ENCODE data around the gene BACE2. TPM values are rescaled to one million over a fixed set of nuclear protein-coding genes. Genes with fewer than 3 reads are reported as not detected.

The BACE2 gene
- total and polyA plus RNA-seq, 2 of the 4 experiments (the other 2 are of a cell fraction) = 17.0 to 35.5 TPM

DNA sequence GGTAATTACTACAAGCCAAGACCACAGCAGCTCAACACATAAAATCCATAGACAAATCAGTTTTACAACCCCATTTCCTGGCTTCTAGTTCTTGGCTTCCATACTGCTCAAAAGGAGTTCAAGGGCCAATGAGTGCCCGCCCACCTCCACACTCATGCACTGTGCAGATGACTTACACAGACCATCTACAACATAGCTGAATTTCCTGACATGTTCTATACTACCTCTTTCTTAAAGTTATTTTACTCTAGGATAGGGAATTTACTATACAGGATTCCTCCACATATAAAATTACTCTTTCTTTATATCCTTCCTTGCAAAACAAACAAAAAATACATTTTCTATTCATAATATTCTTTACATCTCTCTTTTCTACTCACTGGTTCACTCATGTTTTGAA is 14.6 kb downstream of the BACE2 start:
- Histone ChIP-seq H3K23ac (ENCODE audit: low read depth, low read length) (no peak overlapping the region), H4K5ac (ENCODE audit: low read depth, low read length) (no peak overlapping the region), H2BK5ac (ENCODE audit: low read depth, low read length, poor library complexity, severe bottlenecking) (no peak overlapping the region), H3K4me2 (ENCODE audit: low read depth, low read length) (no peak overlapping the region), H3K18ac (ENCODE audit: low read depth, low read length) (no peak overlapping the region), H3K79me1 (ENCODE audit: low read depth in 1 of 2, low read length in 2 of 2) (no peaks in the 10 kb centered on the region), H2BK15ac (ENCODE audit: low read depth, low read length) (no peak overlapping the region), H3K27ac (ENCODE audit: insufficient read depth, low read length) (no peak overlapping the region), H4K8ac (ENCODE audit: low read depth in 2 of 2, low read length in 2 of 2) (no peak overlapping the region), H2AK9ac (replicated peaks; ENCODE audit: low read depth, low read length, poor library complexity) (no peak overlapping the region), H3K4me3 (ENCODE audit: insufficient read depth, low read depth, low read length) (no peak overlapping the region), H3K9me1 (ENCODE audit: insufficient read depth, low read length) (no peaks in the 10 kb centered on the region), H3K9ac (ENCODE audit: low read depth, low read length) (no peak overlapping the region), H3K9me3 (ENCODE audit: control insufficient read depth, insufficient read depth, low read length) (no peaks in the 10 kb centered on the region), H3K4ac (ENCODE audit: low read depth, low read length) (no peak overlapping the region), H2BK120ac (ENCODE audit: low read depth, low read length) (no peak overlapping the region), H2BK20ac (ENCODE audit: low read depth, low read length) (no peak overlapping the region), H3K4me1 (ENCODE audit: control insufficient read depth, insufficient read depth, low read length) (peaks cover 5% of the 10 kb centered on the region), H3K36me3 (ENCODE audit: control insufficient read depth, insufficient read depth, low read length) (no peaks in the 10 kb centered on the region), H3K14ac (replicated peaks; ENCODE audit: low read depth, low read length) (no peak overlapping the region), H3K56ac (ENCODE audit: extremely low read depth, insufficient read depth, low read length) (no peak overlapping the region), H4K20me1 (ENCODE audit: insufficient read depth, low read length) (no peaks in the 10 kb centered on the region), H2AK5ac (ENCODE audit: low read depth, low read length) (no peak overlapping the region), H3K27me3 (ENCODE audit: control insufficient read depth, insufficient read depth, low read length) (no peaks in the 10 kb centered on the region), H2AFZ (replicated peaks; ENCODE audit: low read length, poor library complexity) (no peak overlapping the region), H4K91ac (ENCODE audit: insufficient read depth, low read depth, low read length) (no peak overlapping the region)
- POLR2A ChIA-PET (ENCODE audit: unreplicated experiment) = no interaction called here
- DNase-seq = no peak
- no peak for TF ChIP-seq NFE2L2 (IDR thresholded peaks at IDR 0.05; ENCODE audit: low read depth, low read length)
- TF ChIP-seq CTCF (conservative IDR thresholded peaks at IDR 0.05; ENCODE audit: low read depth, low read length) = no peak
- no peak for TF ChIP-seq RFX5 (IDR thresholded peaks at IDR 0.05; ENCODE audit: low read depth, low read length)
- TF ChIP-seq USF2 (IDR thresholded peaks at IDR 0.05; ENCODE audit: low read depth, low read length) = no peak
- no peak for TF ChIP-seq MAZ (IDR thresholded peaks at IDR 0.05; ENCODE audit: borderline replicate concordance, low read depth, low read length)
- TF ChIP-seq BHLHE40 (IDR thresholded peaks at IDR 0.05; ENCODE audit: low read depth, low read length) = no peak
- no peak for TF ChIP-seq SMC3 (IDR thresholded peaks at IDR 0.05; ENCODE audit: low read depth, low read length)
- TF ChIP-seq CEBPB (IDR thresholded peaks at IDR 0.05; ENCODE audit: low read depth, low read length) = no peak
- TF ChIP-seq ELK1 (IDR thresholded peaks at IDR 0.05; ENCODE audit: borderline replicate concordance, low read depth, low read length) = no peak
- TF ChIP-seq POLR2A (IDR thresholded peaks at IDR 0.05; ENCODE audit: low read depth, low read length) = no peak
- TF ChIP-seq MAFK (IDR thresholded peaks at IDR 0.05; ENCODE audit: low read depth, low read length) = no peak
- no peak for TF ChIP-seq MXI1 (IDR thresholded peaks at IDR 0.05; ENCODE audit: borderline replicate concordance, low read depth, low read length)
- no peak for TF ChIP-seq RCOR1 (IDR thresholded peaks at IDR 0.05; ENCODE audit: insufficient replicate concordance, low read length)
- no CpG with 5 or more reads among the region's 1 CpG for WGBS, 2 experiments (ENCODE audit: extremely low coverage in 2 of 2, insufficient read length in 1 of 2)
- in situ Hi-C loops (cut with MboI; ENCODE audit: low sequenced_read_pairs) = no loop called here
- ATAC-seq (ENCODE audit: low read depth) = no peak
- CTCF ChIA-PET = no interaction called here
- BruUV-seq (replicated peaks) = no TSS peak
- intact Hi-C loops (cut with micrococcal nuclease) = no loop called here
- dilution Hi-C loops (cut with HindIII; ENCODE audit: low sequenced_read_pairs, unreplicated experiment) = no loop called here

Measured in IMR-90 (cell line).